Measurements from ENCODE around the gene ZNF385B. TPM values are rescaled to one million over a fixed set of nuclear protein-coding genes. Genes with fewer than 3 reads are reported as not detected.

ZNF385B gene
- total RNA-seq, 1 experiment from 2014 or later = 0.28 TPM

- TF ChIP-seq TCF7L2 (IDR thresholded peaks at IDR 0.05; ENCODE audit: low read depth, low read length) = no peak
- no peak for TF ChIP-seq SIN3A (IDR thresholded peaks at IDR 0.05; ENCODE audit: borderline replicate concordance, insufficient read depth, low read depth, low read length)
- TF ChIP-seq POLR2AphosphoS5 (IDR thresholded peaks at IDR 0.05; ENCODE audit: low read depth, low read length) = no peak
- TF ChIP-seq CTCF (IDR thresholded peaks at IDR 0.05) = no peak
- TF ChIP-seq REST (IDR thresholded peaks at IDR 0.05; ENCODE audit: insufficient read depth in 1 of 2, low read depth in 2 of 2, low read length in 1 of 2) = no peak
- Histone ChIP-seq H3K4me3 (ENCODE audit: low read depth in 2 of 2, low read length in 2 of 2) (no peak overlapping the region), H3K9me3 (ENCODE audit: control insufficient read depth, insufficient read depth, low read depth, low read length) (no peaks in the 10 kb centered on the region), H3K4me1 (ENCODE audit: control insufficient read depth, insufficient read depth, low read length) (no peaks in the 10 kb centered on the region), H3K27me3 (ENCODE audit: control insufficient read depth, insufficient read depth, low read length) (no peaks in the 10 kb centered on the region), H3K27ac (ENCODE audit: low read length) (no peak overlapping the region), H3K36me3 (ENCODE audit: control insufficient read depth, insufficient read depth, low read length) (no peaks in the 10 kb centered on the region)
- POLR2A ChIA-PET = no interaction called here
- DNase-seq (ENCODE audit: low read depth, low spot score) (no peak), ATAC-seq (no peak)
- in situ Hi-C loops (cut with HindIII; ENCODE audit: low pct_unique_long_range_greater_than_20kb, low sequenced_read_pairs) (no loop called here), intact Hi-C loops (cut with micrococcal nuclease; ENCODE audit: unreplicated experiment) (no loop called here)
- CTCF ChIA-PET = no interaction called here
- BruUV-seq (replicated peaks) = no TSS peak
These were observed 35.1 kb downstream of the ZNF385B start for GRCh38 chr2:179826297-179826696.

GRCh38 chr2:179825494-179825893 lies 35.9 kb downstream of the ZNF385B start:
- TF ChIP-seq POLR2AphosphoS5 (IDR thresholded peaks at IDR 0.05; ENCODE audit: low read depth, low read length) (no peak), SIN3A (IDR thresholded peaks at IDR 0.05; ENCODE audit: borderline replicate concordance, insufficient read depth, low read depth, low read length) (no peak), REST (IDR thresholded peaks at IDR 0.05; ENCODE audit: insufficient read depth in 1 of 2, low read depth in 2 of 2, low read length in 1 of 2) (no peak), CTCF (IDR thresholded peaks at IDR 0.05) (no peak), TCF7L2 (IDR thresholded peaks at IDR 0.05; ENCODE audit: low read depth, low read length) (no peak)
- Histone ChIP-seq H3K4me1 (ENCODE audit: control insufficient read depth, insufficient read depth, low read length) (no peaks in the 10 kb centered on the region), H3K27ac (ENCODE audit: low read length) (no peak overlapping the region), H3K9me3 (ENCODE audit: control insufficient read depth, insufficient read depth, low read depth, low read length) (no peaks in the 10 kb centered on the region), H3K36me3 (ENCODE audit: control insufficient read depth, insufficient read depth, low read length) (no peaks in the 10 kb centered on the region), H3K4me3 (ENCODE audit: low read depth in 2 of 2, low read length in 2 of 2) (no peak overlapping the region), H3K27me3 (ENCODE audit: control insufficient read depth, insufficient read depth, low read length) (no peaks in the 10 kb centered on the region)
- ChIA-PET POLR2A (no interaction called here), CTCF (no interaction called here)
- no TSS peak for BruUV-seq (replicated peaks)
- intact Hi-C loops (cut with micrococcal nuclease; ENCODE audit: unreplicated experiment) = no loop called here
- ATAC-seq (no peak), DNase-seq (ENCODE audit: low read depth, low spot score) (no peak)
- in situ Hi-C loops (cut with HindIII; ENCODE audit: low pct_unique_long_range_greater_than_20kb, low sequenced_read_pairs) = no loop called here

Measured in Panc1 (cell line).